ENCODE data around the gene WNT9B. TPM values are rescaled to one million over a fixed set of nuclear protein-coding genes. Genes with fewer than 3 reads are reported as not detected.

The WNT9B gene
- total and polyA plus RNA-seq, 9 of the 15 experiments (the other 6 are each of a cell fraction or from before 2014, with no cell fraction given): not detected

- Histone ChIP-seq H3K4me2 (ENCODE audit: insufficient read depth, low read length) (no peak overlapping the region), H3K27ac (ENCODE audit: extremely low read depth, low read depth, low read length) (no peak overlapping the region), H3K9me3 (replicated peaks; ENCODE audit: control insufficient read depth, insufficient read depth, low read depth, low read length) (no peaks in the 10 kb centered on the region), H3K79me2 (ENCODE audit: control insufficient read depth, insufficient read depth, low read length) (peaks cover 30% of the 10 kb centered on the region), H3K36me3 (ENCODE audit: control insufficient read depth, insufficient read depth, low read length) (peaks cover 83% of the 10 kb centered on the region), H3K9me1 (ENCODE audit: control insufficient read depth, insufficient read depth, low read length) (peaks cover 6% of the 10 kb centered on the region), H3K27me3 (ENCODE audit: control insufficient read depth in 2 of 2, insufficient read depth in 2 of 2, low read length in 2 of 2) (no peaks in the 10 kb centered on the region), H4K20me1 (replicated peaks; ENCODE audit: control insufficient read depth, insufficient read depth, low read length) (peaks cover 33% of the 10 kb centered on the region), H3K4me1 (replicated peaks in 1 of 2; ENCODE audit: control insufficient read depth in 2 of 2, insufficient read depth in 2 of 2, low read length in 2 of 2) (peaks cover 12 to 16% of the 10 kb centered on the region in 2 experiments; a peak in 3 of 5 replicates), H3K9ac (ENCODE audit: insufficient read depth in 1 of 2, low read depth in 2 of 2, low read length in 2 of 2) (no peak overlapping the region), H3K4me3 (no peak overlapping the region), H2AFZ (ENCODE audit: low read depth, low read length) (no peak overlapping the region)
- TF ChIP-seq HNRNPLL (IDR thresholded peaks at IDR 0.05; ENCODE audit: low read depth, low read length, poor library complexity, severe bottlenecking) (no peak), HBP1 (CRISPR knock-in tag; IDR thresholded peaks at IDR 0.05) (no peak), TAF15 (IDR thresholded peaks at IDR 0.05; ENCODE audit: low read depth, low read length) (no peak), TCF3 (CRISPR knock-in tag; IDR thresholded peaks at IDR 0.05) (no peak), EZH2 (IDR thresholded peaks at IDR 0.05; ENCODE audit: borderline replicate concordance, low read depth, low read length) (no peak), HNRNPK (IDR thresholded peaks at IDR 0.05; ENCODE audit: low read depth, low read length, poor library complexity, severe bottlenecking) (no peak), ZSCAN32 (CRISPR knock-in tag; IDR thresholded peaks at IDR 0.05) (no peak), ZNF184 (CRISPR knock-in tag; IDR thresholded peaks at IDR 0.05) (no peak), BRF2 (IDR thresholded peaks at IDR 0.05; ENCODE audit: borderline replicate concordance, insufficient read depth, insufficient read length) (no peak), ZNF436 (CRISPR knock-in tag; IDR thresholded peaks at IDR 0.05) (no peak), CGGBP1 (CRISPR knock-in tag; IDR thresholded peaks at IDR 0.05) (no peak), ZBTB5 (IDR thresholded peaks at IDR 0.05) (no peak), ZBTB34 (CRISPR knock-in tag; IDR thresholded peaks at IDR 0.05) (no peak)
- ChIA-PET POLR2A (no interaction called here), CTCF (ENCODE audit: low intra/inter-chr PET ratio) (no interaction called here)
- no peak for ATAC-seq
- intact Hi-C loops (cut with micrococcal nuclease): no loop called here
- 90% methylated on average over 2 of the region's 4 CpGs for WGBS (ENCODE audit: insufficient coverage, low coverage, missing lambda C conversion rate)
- in situ Hi-C loops (cut with MboI): no loop called here
- BruUV-seq (replicated peaks): no TSS peak
- DNase-seq (ENCODE audit: extremely low read depth in 1 of 4, low spot score in 3 of 4): no peak
- no peak for FAIRE-seq
Measured at GRCh38 chr17:46931596-46931995, 80.2 kb downstream of the WNT9B start.

Measured in K562 (cell line).